HG03108 (cell line): ENCODE data around the gene PBX3.

Experiments used
- ATAC-seq: cut with Tn5 transposase; IDR thresholded peaks from one replicate; pipeline ENCODE4 v1.9.1; 2021; ENCODE audit warnings: moderate library complexity; ENCODE audit not compliant: unreplicated experiment

The PBX3 gene

DNA sequence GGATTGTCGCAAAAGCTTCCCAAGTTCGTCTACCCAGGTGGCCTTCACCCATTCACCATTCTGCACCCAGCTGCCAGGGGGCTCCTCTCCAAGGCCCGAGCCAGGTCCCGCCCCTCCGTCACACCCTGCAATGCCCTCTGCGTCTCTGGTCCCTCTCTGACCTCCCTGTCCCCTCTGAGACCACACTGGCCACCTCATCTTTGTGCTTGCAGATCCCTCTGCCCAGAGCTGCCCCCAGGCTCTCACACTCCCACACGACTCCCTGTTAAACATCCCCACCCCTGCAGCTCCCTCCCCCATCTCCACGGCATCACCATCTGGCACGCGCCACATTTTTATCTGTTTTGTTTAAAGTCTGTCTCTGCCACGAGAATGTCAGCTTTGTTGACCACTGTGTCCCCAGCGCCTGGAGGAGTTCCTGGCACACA is 243.6 kb downstream of the PBX3 start:
- no peak for ATAC-seq

DNA sequence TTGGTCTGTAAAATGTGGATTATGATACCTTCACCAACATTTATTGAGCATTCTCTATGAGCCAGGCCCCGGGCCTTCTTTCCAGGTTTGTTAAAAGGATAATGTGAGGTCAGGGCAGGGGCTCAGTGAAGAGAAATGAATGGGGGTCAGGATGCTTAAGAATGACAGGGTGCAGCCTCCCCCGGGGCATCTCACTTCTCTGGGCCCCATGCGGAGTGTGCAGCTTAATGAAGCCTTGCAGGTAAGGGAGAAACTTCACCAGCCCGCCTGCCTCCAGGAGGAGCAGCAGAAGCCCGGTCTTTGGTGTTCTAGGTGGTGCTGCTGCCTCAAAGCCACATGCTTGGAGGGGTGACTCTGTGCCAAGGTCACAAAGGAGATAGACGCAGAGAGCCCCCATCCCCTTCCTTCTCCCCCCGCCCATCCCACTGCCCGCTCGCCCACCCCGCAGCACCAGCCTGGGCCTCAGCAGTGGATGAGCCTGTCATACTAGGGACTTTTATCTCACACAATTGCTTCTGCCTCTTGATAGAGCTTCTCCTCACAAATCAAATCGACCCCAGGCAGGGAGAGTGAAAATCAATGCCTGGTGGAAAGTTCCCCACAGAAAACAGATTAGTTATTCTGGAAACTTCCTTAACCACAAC is 244.8 kb downstream of the PBX3 start:
- ATAC-seq = no peak

DNA sequence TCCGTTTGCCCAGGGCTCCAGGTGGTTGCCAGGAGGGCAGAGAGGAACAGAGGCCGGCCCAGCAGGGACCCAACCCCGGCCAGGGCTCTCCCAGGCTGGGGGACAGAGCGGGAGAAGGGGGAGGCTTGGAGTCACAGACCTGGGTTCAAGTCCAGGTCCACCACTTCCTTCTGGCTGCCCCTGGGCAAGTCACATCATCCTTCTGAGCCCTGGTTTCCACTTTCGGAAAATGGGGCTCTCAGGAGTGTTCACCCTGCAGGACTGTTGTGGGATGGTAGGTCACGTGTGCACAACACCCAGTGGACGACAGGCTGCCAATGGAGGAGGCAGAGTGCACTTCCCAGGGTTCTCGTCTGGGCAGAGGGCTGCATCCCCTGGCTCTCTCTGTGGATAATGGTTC is 245.4 kb downstream of the PBX3 start:
- ATAC-seq = no peak

DNA sequence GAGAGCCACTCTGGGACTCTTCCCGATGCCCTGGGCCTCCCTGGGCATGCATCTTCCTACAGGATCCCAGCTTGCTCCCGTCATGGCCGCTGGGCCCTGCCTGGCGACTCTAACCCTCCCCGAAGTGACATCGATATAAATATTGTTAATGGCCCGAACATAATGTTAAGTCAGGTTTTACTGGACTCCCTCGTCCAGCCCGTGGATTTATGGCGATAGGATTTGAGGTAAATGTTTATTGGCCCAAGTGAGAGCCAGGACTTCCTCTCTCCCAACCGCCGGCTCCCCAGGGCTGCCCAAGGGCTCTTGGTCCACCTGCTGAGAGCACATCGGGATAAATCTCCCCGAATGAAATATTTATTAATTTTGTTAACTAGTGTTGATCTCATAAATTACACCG is 246.3 kb downstream of the PBX3 start:
- ATAC-seq = no peak

GRCh38 chr9:125994066-125994943 is 247.1 kb downstream of the PBX3 start:
- ATAC-seq = no peak

DNA sequence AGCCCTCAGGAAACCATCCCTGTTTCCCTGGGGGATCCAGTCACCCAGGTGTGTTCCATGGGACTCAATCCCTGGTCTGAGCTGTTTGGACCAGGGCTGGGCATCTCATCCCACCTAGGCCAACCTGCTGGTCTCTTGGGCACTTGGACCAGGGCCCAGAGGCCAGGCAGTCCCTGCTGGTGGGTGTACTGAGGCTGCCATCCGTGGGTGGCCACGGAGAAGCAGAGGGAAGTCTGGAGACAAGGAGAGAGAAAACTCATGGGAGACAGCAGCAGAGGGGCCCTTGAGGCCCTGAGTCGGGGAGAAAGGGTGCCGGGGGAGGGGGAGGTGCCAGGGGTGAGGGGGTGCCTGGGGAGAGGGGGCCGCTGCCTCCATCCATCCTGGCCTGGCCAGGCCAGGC is 247.8 kb downstream of the PBX3 start:
- no peak for ATAC-seq

DNA sequence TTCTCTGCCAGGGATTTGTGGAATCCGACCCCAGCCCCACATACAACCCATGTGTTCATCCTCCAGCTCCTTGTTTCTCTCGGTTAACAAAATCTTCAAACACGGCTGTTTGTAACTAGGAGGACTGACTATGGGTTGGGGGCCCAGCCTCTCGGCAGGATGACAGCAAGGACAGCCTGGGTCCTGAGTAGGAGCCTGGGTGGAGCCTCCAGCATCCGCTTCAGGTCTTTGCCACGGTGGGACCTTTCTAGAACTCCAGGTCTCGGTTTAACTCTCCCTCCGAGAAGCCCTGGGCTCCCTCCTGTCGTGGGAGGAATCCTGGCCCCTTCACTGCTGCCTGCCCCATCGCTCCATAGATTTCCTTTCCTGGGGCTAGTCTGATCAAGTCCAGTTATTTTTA is 248.5 kb downstream of the PBX3 start:
- no peak for ATAC-seq

- no peak for ATAC-seq
Measured at GRCh38 chr9:125996791-125997190, 249.6 kb downstream of the PBX3 start.

DNA sequence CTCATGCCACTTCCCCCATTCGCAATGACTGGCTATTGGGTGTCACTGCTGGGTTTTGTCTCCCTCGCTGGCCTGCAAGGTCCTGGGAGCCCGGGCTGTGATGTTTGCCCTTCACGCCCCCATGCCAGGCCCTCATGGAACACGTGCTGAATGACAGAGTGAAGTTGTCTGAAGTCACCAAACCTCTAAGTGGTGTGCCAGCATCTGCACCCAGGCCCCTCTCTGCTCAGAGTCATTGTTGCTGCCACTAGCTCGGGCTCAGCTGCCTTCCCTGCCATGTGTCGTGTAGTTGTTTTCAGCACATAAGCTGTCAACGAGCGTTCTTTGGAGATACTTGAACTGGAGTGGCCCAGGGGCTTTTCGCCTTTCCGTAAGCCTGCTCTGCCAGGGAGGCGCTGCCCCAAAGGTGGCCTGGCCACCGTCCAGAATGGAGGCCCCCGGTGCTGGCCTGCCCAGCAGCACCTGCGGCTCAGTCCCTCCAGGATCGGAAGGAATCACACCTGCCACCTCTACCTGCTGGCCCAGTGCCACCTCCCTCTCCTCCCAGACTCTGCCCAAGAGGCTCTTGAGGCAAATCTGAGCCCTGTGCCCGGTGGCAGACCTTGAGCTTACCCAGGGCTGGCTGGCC is 250.1 kb downstream of the PBX3 start:
- ATAC-seq = no peak

GRCh38 chr9:125998837-125999503 is 251.8 kb downstream of the PBX3 start:
- ATAC-seq = no peak

- ATAC-seq = no peak
Measured at GRCh38 chr9:125999504-125999881, 252.3 kb downstream of the PBX3 start.

DNA sequence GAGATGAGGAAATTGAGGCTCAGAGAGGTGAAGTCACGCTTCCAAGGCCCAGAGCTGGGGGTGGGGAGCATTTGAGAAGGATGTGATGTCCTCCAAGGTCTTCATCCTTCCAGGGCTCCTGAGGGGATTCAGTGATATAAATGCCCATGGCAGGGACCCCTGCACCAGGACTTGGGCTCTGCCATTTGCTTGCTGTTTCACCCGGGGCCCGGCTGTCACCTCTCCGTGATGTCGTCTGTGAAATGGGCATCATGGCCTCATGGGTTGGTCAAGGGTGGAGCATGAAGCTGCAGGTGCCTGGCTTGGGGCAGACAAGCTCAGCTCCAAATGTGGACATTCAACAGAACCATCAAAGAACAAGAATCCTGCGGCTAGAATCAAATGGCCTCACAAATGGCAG is 253.1 kb downstream of the PBX3 start:
- ATAC-seq = no peak

DNA sequence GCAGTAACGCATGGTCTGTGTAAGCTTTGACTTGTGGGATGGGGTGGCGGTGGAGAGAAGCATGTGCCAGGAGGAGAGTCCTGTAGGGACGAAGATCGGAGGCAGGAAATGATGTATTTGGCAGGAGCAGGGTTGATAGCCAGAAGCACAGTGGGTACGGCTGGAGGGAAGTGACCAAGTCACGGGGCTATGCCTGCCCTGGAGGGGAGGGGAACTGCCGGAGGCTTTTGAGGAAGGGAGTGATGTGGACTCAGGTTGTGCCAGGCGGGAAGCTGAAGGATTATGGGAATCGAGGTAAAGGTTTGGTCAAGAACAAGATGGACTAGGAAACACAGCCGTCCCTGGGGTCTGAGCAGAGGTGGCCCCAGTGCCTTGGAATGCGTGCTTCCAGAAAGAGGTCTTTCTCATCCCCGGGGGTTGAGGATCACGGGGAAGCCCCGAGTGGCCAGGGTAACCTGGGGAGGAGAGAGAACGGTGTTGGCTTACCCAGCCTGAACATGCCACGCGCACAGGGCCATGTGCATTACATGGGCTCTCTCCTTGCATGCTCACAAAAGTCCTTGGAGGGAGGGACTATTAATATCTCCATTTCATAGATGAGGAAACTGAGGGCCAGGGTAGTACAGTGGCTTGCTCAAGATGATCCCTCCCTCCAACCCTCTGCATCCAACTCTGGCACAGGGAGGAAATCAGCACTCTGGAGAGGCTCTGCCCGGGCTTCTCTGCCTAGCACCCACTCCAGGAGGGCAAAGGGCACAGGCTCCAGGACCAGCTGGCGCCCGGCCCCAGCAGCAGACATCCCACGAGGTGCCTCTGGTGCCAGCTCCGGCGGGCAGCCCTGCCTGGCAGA is 253.8 kb downstream of the PBX3 start:
- no peak for ATAC-seq

DNA sequence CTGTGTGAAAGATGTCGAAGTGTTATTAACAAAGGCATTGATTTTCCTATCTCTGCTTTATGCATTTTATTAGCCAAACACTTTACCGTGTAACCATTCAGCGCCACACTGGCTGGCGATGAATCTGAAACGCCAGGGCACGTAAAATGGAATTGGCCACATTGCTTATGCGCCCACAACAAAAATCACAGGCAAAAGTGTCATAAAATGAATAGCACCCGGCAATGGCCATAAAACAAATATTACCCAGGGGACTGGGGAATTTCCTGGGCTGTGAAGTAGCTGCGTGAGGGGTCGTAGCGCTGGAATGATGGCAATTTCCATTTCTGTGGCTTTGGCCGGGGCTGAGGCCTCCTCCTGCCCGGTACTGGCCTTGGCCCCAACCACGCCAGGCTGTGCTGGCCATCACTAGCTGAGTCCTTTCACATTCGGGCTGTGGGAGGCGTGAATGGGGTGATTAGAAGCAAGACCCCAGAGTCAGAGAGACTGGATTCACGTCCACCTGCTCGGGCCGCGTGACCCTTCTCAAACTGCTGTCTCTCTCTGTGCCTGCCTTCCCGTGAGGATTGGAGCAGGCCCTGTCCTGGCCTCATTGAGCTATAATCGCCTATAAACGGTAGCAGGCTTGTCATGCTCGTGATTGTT is 254.5 kb downstream of the PBX3 start:
- ATAC-seq = no peak

DNA sequence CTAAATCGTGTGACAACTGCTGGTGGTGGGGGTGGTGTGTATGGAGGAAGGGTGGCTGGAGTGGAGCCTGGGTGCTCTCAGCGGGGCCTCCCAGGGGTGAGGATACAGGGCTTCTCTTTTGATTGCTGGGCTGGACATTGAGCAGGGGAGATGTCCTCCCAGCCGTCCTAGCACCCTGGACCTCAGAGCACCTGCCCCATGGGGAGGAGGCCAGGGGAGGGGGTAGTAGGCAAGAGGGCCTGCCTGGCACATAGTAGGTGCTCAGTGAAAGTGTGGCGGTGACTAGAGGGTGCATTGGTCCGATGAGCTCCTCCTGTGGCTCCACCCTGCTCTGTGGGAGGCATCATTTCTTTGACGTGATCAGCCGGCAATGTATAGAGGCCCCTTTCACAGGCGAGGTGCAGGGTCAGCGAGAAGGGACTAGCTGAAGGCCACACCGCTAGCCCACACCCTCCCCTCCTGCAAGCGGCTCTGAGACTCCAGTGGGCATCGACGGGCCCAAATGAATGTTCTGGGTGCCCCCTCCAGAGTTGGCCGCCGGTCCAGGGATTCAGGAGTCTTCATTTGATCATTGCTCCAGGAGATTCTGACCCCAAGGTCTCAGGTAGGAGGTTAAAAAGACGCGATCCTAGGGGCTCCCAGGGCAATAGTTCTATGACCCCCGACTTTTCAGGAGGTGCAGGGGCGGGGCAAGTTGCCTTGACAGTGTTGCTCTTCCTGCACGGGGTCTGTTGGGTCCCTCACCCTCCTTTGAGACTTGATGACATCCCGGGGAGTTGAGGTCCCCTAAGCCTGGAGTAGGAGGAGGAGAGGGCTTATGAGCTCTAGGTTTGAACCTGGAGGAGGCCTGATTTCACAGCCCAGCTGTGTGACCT is 255.5 kb downstream of the PBX3 start:
- ATAC-seq = no peak

DNA sequence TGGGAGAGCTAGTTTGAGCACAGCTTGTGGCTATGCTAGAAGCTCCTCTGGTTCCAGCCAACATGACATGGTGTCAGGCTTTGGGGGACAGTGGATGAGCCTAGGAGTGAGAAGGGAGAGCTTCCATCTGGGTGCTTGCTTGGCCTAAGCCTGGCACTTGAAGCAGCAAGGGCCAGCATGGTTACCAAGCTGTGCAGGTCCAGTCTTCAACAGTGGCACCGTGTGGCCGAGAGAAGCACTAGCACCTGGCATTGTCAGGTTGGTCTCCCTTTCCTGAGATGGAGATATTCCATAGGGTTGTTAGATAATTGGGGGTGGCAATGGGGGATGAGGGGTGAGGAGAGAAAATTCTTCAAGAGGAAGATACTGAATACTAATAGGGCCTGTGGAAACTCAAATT is 261.9 kb downstream of the PBX3 start:
- no peak for ATAC-seq

- ATAC-seq = no peak
Measured at GRCh38 chr9:126014726-126015125, 267.6 kb downstream of the PBX3 start.

GRCh38 chr9:126015424-126015823 is 268.3 kb downstream of the PBX3 start:
- no peak for ATAC-seq
